Kidney (tissue), 14 donors: ENCODE results near the gene DLX1. TPM values are rescaled to one million over a fixed set of nuclear protein-coding genes. Genes with fewer than 3 reads are reported as not detected.

Source experiments
- DNase-seq, 5 donors: peaks; one replicate each; pipeline ENCODE4 v3.0.0-alpha.2; 2013 to 2020
- FAIRE-seq: peaks from 2 replicates; lab custom pipeline; 2012; peaks lifted over from hg19 to GRCh38; lab: Jason Lieb, UNC
- H3K27ac ChIP-seq, 2 donors: one replicate each; pipeline ENCODE4 v1.7.0; 2013; ENCODE audit warnings: low read depth in 2 of 2, low read length in 2 of 2, inconsistent platforms in 1 of 2
- H3K27me3 ChIP-seq: one replicate; pipeline ENCODE4 v1.7.1; 2013; ENCODE audit warnings: low read length, inconsistent platforms; ENCODE audit not compliant: control insufficient read depth, insufficient read depth
- H3K36me3 ChIP-seq, 3 donors: one replicate each; pipeline versions ENCODE4 v1.7.0 to v1.7.1; 2013; ENCODE audit warnings: low read length in 3 of 3, control low read depth in 1 of 3, inconsistent platforms in 1 of 3; ENCODE audit not compliant: insufficient read depth in 3 of 3, control insufficient read depth in 2 of 3
- H3K4me1 ChIP-seq, 3 donors: one replicate each; pipeline versions ENCODE4 v1.7.0 to v1.7.1; 2013; ENCODE audit warnings: low read length in 3 of 3, inconsistent platforms in 1 of 3, low read depth in 1 of 3; ENCODE audit not compliant: control insufficient read depth in 2 of 3, insufficient read depth in 2 of 3
- H3K4me3 ChIP-seq, 3 donors: one replicate each; pipeline versions ENCODE4 v1.7.0 to v1.8.1; 2013; ENCODE audit warnings: low read length in 3 of 3, control low read depth in 1 of 3, inconsistent platforms in 1 of 3
- H3K9ac ChIP-seq, 3 donors: one replicate each; pipeline versions ENCODE4 v1.7.0 to v1.7.1; 2013; ENCODE audit warnings: low read length in 3 of 3, control low read depth in 1 of 3, inconsistent platforms in 1 of 3
- H3K9me3 ChIP-seq, 3 donors: one replicate each; pipeline versions ENCODE4 v1.7.0 to v1.7.1; 2013; ENCODE audit warnings: low read length in 3 of 3, control low read depth in 1 of 3, inconsistent platforms in 1 of 3; ENCODE audit not compliant: control insufficient read depth in 2 of 3, insufficient read depth in 1 of 3
- intact Hi-C: fragments of 100-400 bp; cut with DNase I; formaldehyde crosslinking; loops from one replicate; pipeline ENCODE4 v1.11.1; 2022
- polyA plus RNA-seq: library from polyadenylated mRNA; stranded (reverse); fragments of 350-450 nt; fragmentation: Illumina TruSeq; extraction: RNeasy Lipid Tissue Mini Kit (QIAGEN cat#74804); gene quantifications from one replicate; pipeline ENCODE4 v1.2.3, GENCODE V29; 2014; ENCODE audit warnings: low read depth, low replicate concordance; ENCODE audit not compliant: insufficient read depth
- total RNA-seq: library from RNA; stranded (reverse); fragmentation: NEBNext Ultra II Directional; extraction: Animal tissue kit (Norgen Biotek cat#: 25700); gene quantifications from one replicate; pipeline ENCODE4 v1.2.1, GENCODE V29; 2021
- TF ChIP-seq, protein P1 (sequence below): IDR thresholded peaks from 3 replicates; pipeline ENCODE4 v1.5.1; 2012; ENCODE audit warnings: mild to moderate bottlenecking, moderate library complexity, borderline replicate concordance; ENCODE audit not compliant: insufficient read depth; ENCODE audit errors: extremely low read depth
- donor health status: control.
- donor health status: control.
- donor health status: control.
- donor health status: control.
- donor health status: control.
- donor health status: DM: yes; HTN: yes; CAD: no.
- donor health status: Normal renal cell carcinoma (clear cell type).

DLX1 gene
- total and polyA plus RNA-seq, 2 donors from 2014 or later, result not detected

GRCh38 chr2:172091000-172091641 lies 5.8 kb downstream of the DLX1 start:
- peaks cover 0 to 6% (median 0%) of the 10 kb centered on the region in 3 donors for H3K9me3 ChIP-seq
- peaks cover 0 to 7% (median 0%) of the 10 kb centered on the region in 3 donors for H3K4me1 ChIP-seq
- no peaks in the 10 kb centered on the region for H3K36me3 ChIP-seq
- FAIRE-seq (no peak), DNase-seq (peak in 3 of 5 donors; percentile 13 to 27 (median 14))
- H3K27ac ChIP-seq, result no peak overlapping the region
- no peak overlapping the region for H3K4me3 ChIP-seq
- H3K9ac ChIP-seq, result no peak overlapping the region
- peaks cover 79% of the 10 kb centered on the region for H3K27me3 ChIP-seq
- TF ChIP-seq, protein P1, sequence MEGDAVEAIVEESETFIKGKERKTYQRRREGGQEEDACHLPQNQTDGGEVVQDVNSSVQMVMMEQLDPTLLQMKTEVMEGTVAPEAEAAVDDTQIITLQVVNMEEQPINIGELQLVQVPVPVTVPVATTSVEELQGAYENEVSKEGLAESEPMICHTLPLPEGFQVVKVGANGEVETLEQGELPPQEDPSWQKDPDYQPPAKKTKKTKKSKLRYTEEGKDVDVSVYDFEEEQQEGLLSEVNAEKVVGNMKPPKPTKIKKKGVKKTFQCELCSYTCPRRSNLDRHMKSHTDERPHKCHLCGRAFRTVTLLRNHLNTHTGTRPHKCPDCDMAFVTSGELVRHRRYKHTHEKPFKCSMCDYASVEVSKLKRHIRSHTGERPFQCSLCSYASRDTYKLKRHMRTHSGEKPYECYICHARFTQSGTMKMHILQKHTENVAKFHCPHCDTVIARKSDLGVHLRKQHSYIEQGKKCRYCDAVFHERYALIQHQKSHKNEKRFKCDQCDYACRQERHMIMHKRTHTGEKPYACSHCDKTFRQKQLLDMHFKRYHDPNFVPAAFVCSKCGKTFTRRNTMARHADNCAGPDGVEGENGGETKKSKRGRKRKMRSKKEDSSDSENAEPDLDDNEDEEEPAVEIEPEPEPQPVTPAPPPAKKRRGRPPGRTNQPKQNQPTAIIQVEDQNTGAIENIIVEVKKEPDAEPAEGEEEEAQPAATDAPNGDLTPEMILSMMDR, result no peak
- intact Hi-C loops, result no loop called here

- peak in 4 of 5 donors; percentile 6 to 33 (median 24) for DNase-seq
- Histone ChIP-seq H3K4me3 (no peak overlapping the region), H3K27me3 (peaks cover 74% of the 10 kb centered on the region), H3K9me3 (peaks cover 0 to 6% (median 0%) of the 10 kb centered on the region in 3 donors), H3K27ac (no peak overlapping the region), H3K9ac (no peak overlapping the region), H3K4me1 (peaks cover 0 to 10% (median 0%) of the 10 kb centered on the region in 3 donors), H3K36me3 (no peaks in the 10 kb centered on the region)
- FAIRE-seq, result no peak
- intact Hi-C loops, result no loop called here
- TF ChIP-seq, protein P1, result no peak
Observed at GRCh38 chr2:172091761-172092566, 6.7 kb downstream of the DLX1 start.

GRCh38 chr2:172092716-172093415 lies 7.6 kb downstream of the DLX1 start:
- TF ChIP-seq, protein P1, result no peak
- peaks cover 0 to 10% (median 0%) of the 10 kb centered on the region in 3 donors for H3K4me1 ChIP-seq
- peaks cover 73% of the 10 kb centered on the region for H3K27me3 ChIP-seq
- no peak overlapping the region for H3K9ac ChIP-seq
- no peaks in the 10 kb centered on the region for H3K36me3 ChIP-seq
- H3K9me3 ChIP-seq, result peaks cover 0 to 6% (median 0%) of the 10 kb centered on the region in 3 donors
- no peak for FAIRE-seq
- intact Hi-C loops, result no loop called here
- no peak overlapping the region for H3K27ac ChIP-seq
- H3K4me3 ChIP-seq, result no peak overlapping the region
- peak in 3 of 5 donors; percentile 14 to 44 (median 37) for DNase-seq
